ENCODE measurements around the gene CAPS.

- no peak for TF ChIP-seq POLR2A (IDR thresholded peaks at IDR 0.05)
- no peak for TF ChIP-seq CTCF (IDR thresholded peaks at IDR 0.05)
Measured at GRCh38 chr19:5934774-5935472, 20.9 kb downstream of the CAPS start.

All from thyroid gland (tissue), 4 donors.